Measurements from ENCODE around the gene THAP7.
"Not testable (repeated sequence)": the region's sequence is repeated elsewhere in the genome, so short reads cannot be mapped to it uniquely, and the experiment has no call there.

Gene THAP7

DNA sequence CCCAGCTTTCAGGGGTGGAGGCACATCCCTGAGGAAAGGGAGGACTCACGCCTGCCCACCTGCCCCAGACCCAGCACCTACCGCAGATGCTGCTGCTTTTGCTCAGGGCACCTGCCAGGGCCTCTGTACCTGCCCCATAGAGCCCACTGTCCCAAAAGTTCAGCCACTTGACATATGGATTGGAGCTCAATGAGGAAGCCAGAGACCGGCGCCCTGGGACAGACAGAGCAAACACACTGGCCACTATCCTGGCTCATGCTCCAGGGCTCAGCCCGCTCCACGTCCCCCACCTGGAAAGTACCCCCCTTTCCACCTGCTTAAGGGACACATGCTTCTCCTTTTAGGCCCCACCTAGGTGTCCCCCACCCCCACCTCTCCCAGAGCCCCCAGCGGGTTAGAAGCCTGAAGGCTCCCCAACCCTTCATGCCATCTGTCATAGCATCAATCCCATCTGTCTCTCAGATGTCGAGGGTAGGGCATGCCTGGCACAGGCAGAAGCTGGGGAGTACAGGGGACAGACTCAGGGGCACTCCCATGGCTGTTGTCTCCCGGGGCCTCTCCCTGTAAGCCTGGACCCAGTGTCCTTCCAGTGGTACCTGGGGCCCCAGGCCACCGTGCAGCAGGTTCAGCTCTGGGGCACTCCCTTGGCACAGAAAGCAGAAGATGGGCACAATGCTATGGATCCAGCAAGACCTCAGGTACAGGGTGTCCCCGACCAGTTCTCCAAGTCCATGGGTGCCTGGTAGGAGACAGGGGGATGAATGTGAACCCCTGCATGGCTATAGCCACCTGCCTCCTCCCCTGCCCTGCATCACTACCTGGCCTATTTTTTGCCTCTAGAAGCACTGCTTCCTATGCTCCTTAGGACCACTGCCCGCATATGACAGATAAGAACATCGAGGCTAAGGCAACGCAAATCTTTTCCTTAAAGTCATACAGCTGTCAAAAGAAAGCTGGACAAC lies 10.8 kb upstream of the THAP7 start:
- no peak for DNase-seq (ENCODE audit: low read depth)

DNA sequence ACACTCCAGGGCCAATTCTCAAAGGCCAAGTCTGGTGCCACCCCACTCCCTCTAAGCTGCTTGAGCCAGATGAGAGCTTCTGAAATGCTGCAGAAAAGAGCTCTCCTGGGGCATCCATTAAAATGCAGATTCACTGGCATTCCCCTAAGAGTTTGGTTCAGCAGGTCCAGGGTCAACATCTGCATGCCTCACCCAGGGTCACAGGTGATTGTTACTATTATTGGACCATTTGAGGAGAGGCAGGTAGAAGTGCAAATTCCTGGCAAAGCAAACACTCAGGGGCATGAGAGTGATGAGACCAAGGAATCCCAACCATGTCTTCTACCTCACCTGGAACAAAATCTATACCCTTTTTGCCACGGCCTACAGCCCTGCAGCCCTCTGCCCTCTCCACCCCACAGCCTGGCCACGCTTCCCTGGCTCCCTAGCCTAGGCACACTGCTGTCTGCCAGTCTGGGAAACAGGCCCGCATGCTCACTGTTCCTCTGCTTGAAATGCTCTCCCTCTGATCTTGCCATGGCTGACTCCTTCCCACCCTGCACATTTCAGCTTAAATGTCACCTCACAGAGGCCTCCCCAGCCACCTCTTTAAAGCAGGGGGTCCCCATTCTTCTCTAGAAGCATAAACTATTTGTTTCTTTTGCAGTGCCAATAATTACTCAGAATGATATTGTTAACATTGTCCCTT lies 8.7 kb upstream of the THAP7 start:
- DNase-seq (ENCODE audit: low read depth): no peak

DNA sequence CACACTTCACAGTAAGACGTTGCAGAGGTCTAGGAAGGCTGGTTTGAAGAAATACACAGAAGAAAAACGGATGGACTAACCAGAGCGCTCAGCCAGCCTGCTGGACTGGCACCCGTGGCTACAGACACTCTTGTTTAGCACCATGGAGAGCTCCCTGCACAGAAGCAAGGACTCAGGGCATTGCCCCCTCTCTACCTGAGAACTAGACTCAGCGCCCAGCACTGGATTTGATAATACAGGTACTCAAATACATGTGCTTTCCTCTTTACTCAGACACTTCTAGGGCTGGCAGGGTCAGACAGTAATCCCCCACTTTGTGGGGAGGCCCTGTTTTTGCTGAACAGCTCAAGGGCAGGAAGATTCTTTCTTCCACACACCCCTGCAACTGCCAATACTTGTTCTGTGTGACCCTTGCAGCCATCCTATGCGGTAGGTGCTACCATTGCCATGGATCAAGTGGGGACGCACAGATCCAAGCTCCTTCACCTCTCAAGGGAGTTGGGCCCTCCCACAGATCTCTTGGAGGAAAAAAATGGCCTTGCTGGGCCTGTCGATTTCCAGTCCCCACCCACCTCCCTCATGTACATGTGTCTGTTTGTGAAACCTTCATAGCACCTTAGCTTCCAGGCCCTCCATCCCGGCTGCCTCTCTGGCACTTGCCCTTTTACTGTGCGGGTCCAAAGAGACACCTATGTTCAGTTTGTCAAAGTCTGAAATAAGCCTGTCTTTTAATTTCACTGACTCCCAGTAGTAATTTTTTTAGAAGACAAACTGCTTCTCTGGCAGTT lies 7.9 kb upstream of the THAP7 start:
- DNase-seq (ENCODE audit: low read depth): no peak

DNA sequence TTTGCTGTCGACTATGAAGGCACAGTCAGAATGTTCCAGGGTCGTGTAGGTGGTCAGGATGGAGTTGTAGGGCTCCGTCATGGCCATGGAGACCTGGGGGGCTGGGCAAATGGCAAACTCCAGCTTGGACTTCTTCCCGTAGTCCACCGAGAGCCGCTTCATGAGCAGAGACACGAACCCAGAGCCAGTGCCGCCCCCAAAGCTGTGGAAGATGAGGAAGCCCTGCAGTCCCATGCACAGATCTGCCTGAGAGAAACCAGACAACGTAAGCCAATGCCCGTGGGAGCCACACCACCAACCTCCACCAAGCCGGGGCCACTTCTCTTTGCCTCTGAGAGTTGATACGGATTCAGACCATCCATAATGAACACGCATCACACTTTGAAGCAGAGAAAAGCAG lies 7.3 kb upstream of the THAP7 start:
- not testable (repeated sequence) for DNase-seq (ENCODE audit: low read depth)

DNA sequence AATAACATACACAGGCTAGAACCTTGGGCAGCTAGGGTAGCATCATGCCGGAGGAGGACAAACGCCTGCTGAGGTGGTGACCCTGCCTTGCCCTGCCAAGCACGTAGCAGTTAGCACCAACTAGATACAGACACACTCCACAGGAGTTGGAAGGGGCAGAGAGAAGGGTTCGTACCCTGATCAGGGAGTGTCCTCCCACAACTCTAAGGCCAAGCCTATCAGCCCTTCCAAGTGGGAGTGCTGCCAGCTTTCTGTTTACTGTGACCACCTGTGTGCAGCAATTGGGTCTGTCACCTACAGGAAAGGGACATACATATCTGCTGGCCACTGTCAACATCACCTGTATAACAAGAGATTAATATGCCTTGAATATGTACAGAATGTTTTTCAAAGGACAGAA lies 1.9 kb upstream of the THAP7 start:
- no peak for DNase-seq (ENCODE audit: low read depth)

DNA sequence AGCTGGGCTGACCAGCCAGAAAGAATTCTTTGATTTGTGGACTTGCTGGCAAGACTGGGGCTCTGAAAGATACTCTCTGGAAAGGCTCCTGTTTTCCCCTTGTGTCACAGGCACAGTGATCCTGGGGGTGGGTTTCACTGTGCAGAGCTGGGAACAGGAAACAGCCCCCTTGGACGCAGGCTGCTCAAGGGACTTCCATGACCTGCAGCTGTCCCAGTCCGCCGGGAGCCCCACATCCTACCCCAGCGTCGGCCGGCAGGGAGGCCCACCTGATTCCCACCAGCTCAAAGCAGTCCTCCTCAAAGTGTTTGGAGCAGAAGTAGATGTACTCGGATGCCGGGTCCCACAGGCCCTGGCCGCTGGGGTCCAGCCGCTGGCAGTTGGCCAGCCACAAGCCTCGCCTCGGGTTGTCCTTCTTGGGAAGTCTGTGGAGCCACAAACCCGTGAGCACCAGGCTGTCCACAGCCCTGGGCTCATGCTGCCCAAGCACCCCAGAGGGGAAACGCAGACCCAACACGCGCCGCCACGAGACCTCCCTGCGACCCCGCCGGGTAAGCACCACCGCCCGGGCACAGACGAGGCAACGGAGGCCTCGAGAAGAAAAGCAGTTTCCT lies 824 bp downstream of the THAP7 start:
- DNase-seq (ENCODE audit: low read depth): no peak

DNA sequence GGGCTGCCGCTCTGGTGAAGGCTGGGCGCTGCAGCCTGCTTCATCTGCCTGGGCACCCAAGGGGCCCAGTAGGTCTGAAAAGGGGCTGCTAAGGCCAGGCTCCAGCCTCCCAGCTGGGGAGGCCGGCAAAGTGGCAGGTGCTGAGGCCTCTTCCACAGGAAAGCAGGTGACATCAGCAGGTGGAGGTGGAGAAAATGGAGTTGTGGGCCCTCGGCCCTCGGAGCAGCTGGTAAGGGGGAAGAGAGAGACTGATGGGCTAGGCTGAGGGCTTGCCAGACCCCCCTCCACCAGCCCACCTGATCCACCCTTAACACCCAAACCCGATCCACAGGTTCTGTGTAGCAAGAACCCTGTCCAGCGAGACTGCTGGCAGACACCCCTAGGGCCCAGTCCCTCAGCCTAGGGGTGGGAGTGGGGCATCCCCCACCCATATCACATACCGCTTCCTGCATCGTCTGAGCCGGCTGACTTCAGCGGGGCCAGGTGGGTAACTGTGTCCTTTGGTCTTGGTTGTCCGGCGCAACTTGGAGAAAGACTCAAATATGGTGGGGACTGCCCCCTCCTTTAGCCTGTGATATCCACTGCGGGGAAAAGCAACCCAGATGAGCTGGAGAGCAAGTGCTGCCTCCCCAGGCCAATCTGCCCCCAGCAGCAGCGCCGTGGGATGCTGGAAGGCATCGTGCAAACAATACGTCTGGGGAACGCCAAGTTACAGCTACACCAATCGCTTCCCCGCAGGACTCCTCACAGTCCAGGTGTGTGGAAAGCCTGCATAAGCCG lies 1.5 kb downstream of the THAP7 start:
- DNase-seq (ENCODE audit: low read depth): no peak

DNA sequence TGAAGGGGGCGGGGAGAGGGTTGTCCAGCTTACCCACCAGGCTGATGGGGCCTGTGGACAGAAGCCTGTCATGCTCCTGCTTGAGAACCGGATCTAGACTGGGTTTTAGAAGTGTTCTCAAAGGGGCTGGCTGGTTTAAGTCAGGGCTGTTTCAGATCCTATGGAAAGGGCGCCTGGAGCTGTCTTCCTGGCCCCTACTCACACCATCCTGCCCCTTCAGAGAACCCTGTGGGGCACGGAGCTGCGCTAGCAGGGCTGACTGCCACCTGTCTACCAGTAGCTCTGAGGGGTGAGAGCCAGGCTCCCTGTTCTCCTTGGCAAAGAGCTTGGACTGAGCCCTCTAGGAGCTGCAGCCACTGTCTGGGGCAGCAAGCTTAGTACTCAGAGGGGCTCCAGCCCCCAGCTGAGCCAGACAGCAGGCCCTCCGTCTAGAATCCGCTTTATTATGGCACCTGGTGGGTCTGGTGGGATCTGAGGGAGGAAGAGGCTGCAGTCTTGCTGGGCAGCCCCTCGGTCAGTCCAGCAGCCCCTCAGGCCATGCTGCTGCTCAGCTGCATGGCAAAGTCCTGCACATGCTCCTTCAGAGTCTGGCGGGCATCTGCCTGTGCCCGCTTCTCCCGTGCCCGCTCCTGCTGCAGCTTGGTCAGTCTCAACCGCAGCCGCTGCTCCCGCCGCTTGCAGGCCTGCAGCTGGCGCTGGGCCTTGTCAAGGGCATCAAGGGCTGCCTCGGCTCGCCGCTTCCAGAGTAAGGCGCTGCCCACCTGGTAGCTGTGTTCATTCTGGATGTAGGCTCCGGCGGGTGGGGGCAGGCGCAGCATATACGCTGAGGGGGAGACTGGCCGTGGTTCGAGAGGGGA lies 2.3 kb downstream of the THAP7 start:
- DNase-seq (ENCODE audit: low read depth): no peak

DNA sequence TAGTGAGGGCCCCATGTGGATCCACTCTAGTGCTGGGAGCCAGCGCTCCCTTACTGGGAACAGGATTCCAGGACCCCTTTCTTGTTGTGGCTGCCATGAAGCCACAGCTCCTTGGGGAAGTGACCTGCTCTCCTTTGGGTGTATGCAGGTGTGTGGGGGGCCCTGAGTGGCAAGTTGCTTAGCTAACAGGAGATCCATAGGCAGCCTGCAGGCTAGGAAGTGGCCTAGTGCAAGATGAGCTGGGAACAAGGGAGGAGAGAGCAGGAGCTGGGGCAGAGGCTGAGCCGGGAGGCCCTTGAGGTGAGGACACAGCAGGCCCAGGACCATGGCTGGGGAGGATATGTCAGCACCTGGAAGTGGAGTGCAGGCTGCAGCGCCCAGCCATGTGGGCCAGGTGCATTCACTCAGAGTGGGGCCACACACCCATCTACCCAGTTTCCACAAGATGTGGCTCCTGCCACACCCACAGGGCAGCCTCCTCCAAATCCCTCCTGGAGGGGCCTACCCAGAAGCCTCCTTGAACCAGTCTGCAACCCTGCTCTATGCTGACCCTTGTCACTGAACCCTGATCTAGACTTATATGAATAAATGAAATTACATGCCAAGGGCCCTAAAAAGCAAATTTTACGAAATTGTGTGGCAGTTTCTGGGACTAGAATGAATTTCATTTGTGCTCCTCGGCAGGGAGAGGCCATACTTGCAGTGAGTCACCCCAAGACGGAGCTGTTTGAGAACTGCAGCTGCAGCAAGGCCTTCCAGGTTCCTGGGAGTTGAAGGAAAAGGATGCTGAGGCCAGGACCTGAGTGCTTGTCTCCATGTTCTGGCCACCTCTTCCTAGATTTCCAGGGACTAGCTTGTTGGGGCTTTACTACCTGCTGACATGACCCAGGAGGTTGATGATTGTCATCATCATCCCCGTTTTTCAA lies 3.2 kb downstream of the THAP7 start:
- no peak for DNase-seq (ENCODE audit: low read depth)

DNA sequence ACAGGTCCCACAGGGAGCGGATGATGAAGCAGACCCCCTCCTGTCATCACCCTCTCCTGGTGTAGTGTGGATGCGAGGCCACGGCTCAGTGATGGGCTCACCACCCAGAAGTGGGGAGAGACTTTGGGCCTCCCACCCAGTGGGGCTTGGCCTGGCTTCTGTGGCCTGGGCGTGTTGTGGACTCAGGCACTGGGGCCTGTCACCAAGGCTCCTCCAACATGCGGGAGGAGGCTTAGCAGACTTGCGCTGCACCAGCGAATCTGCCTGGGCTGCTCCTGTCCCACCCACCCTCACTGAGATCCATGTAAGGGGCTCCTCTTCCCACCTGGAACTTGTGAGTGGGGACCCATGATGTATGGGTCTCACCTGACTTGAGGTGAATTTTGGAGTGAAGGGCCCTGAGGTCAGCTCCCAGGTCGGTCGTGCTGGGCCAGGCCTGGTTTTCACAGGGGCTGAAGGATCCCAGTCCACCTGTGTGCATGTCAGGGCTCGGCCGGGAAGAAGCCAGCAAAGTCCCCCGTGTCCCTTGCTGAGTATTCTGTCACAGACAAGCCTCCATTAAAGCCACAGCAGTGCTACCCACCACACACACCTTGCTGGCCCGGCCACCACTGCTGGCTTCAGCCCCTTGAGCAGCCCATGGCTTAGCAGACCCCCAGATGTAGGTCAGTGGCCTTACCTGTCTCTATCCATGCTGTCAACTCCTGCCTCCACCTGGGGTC lies 4.2 kb downstream of the THAP7 start:
- no peak for DNase-seq (ENCODE audit: low read depth)

DNA sequence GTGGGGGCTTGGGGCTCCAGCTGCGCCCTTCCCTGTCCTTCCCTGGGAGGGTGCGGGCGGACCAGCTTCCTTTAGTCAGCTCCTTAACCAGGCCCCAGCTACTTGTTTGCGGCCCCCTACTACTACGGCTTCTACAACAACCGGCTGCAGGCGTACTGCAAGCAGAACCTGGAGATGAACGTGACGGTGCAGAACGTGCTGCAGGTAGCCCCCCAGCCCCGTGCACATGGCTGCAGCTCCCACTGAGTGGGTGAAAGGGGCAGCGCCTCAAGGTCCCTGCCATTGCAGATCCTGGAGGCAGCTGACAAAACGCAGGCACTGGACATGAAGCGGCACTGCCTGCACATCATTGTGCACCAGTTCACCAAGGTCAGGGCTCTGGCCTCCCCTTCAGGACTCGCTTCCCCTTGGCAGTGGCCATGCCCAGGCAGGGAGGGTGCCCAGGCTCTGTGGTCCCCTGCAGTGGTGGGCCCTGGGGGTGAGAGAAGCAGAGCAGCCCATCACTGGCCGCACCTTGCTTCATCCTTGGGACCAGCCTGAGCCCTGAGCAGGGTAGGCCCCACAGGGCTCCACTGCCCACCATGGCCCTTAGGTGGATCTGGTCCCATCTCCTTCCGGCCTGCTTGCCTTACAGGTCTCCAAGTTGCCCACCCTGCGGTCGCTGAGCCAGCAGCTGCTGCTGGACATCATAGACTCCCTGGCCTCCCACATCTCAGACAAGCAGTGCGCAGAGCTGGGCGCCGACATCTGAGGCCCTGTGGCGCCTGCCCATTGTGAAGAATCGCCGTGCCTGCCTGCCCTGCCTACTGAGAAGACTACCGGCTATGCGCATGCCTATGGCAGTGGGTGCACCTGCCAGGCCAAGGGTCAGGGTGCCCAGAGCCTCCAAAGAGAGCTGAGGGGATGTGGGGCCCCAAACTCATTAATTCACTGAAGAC lies 5.1 kb downstream of the THAP7 start:
- DNase-seq (ENCODE audit: low read depth): no peak

DNA sequence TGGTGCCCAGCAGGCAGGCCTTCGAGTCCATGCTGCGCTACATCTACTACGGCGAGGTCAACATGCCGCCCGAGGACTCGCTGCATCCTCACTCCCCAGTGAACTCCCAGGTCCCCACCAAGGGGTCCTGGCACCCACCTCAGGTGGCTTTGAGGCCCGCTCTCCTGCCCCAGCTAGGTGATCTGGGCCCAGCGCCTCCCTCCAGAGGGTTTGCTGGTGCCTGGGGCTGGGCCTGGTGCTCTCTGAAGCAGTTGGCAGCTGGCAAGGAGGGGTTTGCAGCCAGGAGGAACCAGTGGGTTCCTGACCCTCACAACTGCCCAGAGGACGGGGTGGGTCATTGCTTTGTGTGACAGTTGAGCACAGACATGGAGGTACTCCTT lies 5.9 kb downstream of the THAP7 start:
- no peak for DNase-seq (ENCODE audit: low read depth)

DNA sequence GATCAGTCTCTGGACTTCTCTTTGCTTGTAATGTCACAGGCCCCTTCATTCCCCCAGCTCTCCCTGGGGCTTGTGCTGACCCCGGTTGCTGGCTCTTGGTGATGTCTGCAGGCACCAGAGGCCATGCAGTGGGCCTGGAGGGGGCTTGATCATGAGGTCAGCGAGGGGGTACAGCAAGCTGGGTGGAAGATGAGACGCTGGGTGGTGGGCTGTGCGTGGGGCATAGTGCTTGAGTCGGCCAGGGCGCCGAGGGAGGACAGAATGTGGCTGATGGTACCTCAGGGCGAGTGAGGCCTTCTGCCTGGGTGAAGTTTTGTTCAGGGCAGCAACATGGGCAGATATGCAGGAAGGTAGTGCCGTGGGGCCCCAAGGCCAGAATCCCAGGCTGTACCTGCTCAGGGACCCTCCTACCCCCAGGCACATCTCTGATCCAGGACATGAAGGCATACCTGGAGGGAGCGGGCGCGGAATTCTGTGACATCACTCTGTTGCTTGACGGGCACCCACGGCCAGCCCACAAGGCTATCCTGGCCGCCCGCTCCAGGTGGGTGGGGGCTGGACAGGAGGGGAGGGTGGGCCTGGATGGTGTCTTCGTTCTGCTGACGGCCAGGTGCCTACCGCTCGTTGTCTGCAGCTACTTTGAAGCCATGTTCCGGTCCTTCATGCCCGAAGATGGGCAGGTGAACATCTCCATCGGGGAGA lies 6.4 kb downstream of the THAP7 start:
- no peak for DNase-seq (ENCODE audit: low read depth)

DNA sequence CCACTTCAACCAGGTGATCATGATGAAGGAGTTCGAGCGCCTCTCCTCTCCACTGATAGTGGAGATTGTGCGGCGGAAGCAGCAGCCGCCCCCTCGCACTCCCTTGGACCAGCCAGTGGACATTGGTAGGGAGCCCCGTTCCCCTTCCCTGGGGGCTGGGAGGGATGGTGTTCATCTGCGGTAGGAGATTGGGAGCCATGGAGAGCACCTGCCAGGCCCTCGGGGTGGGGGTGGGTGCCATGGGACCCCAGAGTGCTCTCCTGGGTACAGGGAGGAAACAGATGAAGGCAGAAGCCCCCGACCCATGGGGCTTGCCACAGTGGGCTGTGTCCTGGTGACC lies 7.0 kb downstream of the THAP7 start:
- no peak for DNase-seq (ENCODE audit: low read depth)

DNA sequence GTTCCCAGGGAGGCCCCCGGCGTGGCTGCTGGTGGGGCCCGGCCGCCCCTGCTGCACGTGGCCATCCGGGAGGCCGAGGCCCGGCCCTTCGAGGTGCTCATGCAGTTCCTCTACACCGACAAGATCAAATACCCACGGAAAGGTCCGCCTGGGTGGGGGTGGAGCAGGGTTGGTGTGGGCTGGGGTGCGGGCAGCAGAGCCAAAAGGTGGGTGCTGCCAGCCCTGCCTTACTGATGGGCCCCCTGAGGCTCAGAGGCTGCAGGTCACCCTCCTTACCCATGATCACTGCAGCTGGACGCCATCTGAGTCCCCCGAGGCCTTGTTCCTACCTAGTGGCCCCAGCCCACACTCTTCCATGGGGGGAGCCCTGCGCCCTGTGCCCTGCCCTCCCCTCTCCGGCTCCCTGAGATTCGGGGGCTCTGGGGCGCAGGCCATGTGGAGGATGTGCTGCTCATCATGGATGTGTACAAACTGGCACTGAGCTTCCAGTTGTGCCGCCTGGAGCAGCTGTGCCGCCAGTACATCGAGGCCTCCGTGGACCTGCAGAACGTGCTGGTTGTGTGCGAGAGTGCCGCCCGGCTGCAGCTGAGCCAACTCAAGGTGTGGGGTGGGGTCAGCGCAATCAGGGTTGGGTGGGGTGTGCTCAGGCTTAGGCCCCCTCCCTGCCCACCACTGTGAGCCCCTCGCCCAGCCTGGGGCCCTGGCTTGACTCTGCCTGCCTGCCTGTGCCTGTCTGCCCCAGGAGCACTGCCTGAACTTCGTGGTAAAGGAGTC lies 7.6 kb downstream of the THAP7 start:
- DNase-seq (ENCODE audit: low read depth): no peak

Data from stimulated activated CD8-positive, alpha-beta memory T cell treated with anti-CD3 and anti-CD28 coated beads, Interleukin-4, amount 100 ng/mL, for 24 hours (primary cell).